ENCODE data around the gene RIOK3. TPM values are rescaled to one million over a fixed set of nuclear protein-coding genes. Genes with fewer than 3 reads are reported as not detected.

RIOK3 gene
- total RNA-seq, 1 experiment from 2014 or later = 42.5 TPM

- no TSS peak for BruUV-seq (replicated peaks)
- Histone ChIP-seq H4K20me1 (ENCODE audit: insufficient read depth) (no peaks in the 10 kb centered on the region), H3K4me1 (ENCODE audit: control insufficient read depth in 1 of 2, insufficient read depth in 2 of 2, low read length in 2 of 2) (no peaks in the 10 kb centered on the region), H3K9me2 (ENCODE audit: insufficient read depth) (no peaks in the 10 kb centered on the region), H3K79me2 (ENCODE audit: insufficient read depth, low read length) (peaks cover 9% of the 10 kb centered on the region), H3K4me2 (ENCODE audit: low read length) (no peak overlapping the region), H3K27me3 (ENCODE audit: insufficient read depth, low read length) (no peaks in the 10 kb centered on the region), H3K36me3 (ENCODE audit: control insufficient read depth in 1 of 2, insufficient read depth in 2 of 2, low read length in 2 of 2) (peaks cover 34 to 62% of the 10 kb centered on the region in 2 experiments), H3K9ac (ENCODE audit: low read length) (no peak overlapping the region), H3K9me3 (ENCODE audit: control insufficient read depth in 1 of 2, insufficient read depth in 1 of 2, low read depth in 1 of 2, low read length in 2 of 2) (no peaks in the 10 kb centered on the region), H3K4me3 (replicated peaks in 1 of 2; ENCODE audit: low read depth in 1 of 2, low read length in 2 of 2) (no peak overlapping the region), H3K27ac (ENCODE audit: low read depth, low read length) (no peak overlapping the region), H2AFZ (ENCODE audit: low read depth, low read length, poor library complexity, severe bottlenecking) (no peak overlapping the region)
- intact Hi-C loops (cut with micrococcal nuclease) = no loop called here
- DNase-seq (ENCODE audit: low read depth, low spot score) (no peak), ATAC-seq (no peak)
- POLR2A ChIA-PET = no interaction called here
- CTCF ChIA-PET = no interaction called here
- TF ChIP-seq CEBPB (IDR thresholded peaks at IDR 0.05; ENCODE audit: low read depth) = no peak
- RAD21 ChIA-PET (ENCODE audit: low non-redundant PET in 1 of 2, low total read pairs in 2 of 2, uncharacterized antibody in 2 of 2, unreplicated experiment in 2 of 2) = no interaction called here
Measured at GRCh38 chr18:23468753-23469459, 15.8 kb downstream of the RIOK3 start.

GRCh38 chr18:23470620-23471387 is 17.7 kb downstream of the RIOK3 start:
- Histone ChIP-seq H3K9ac (ENCODE audit: low read length) (no peak overlapping the region), H3K79me2 (ENCODE audit: insufficient read depth, low read length) (0 out of 2 replicates have a peak, but pooled peaks cover 3% of the 10 kb centered on the region), H2AFZ (ENCODE audit: low read depth, low read length, poor library complexity, severe bottlenecking) (no peak overlapping the region), H3K4me2 (ENCODE audit: low read length) (no peak overlapping the region), H3K4me3 (replicated peaks in 1 of 2; ENCODE audit: low read depth in 1 of 2, low read length in 2 of 2) (no peak overlapping the region), H3K36me3 (ENCODE audit: control insufficient read depth in 1 of 2, insufficient read depth in 2 of 2, low read length in 2 of 2) (peaks cover 36 to 67% of the 10 kb centered on the region in 2 experiments), H3K9me2 (ENCODE audit: insufficient read depth) (no peaks in the 10 kb centered on the region), H4K20me1 (ENCODE audit: insufficient read depth) (no peaks in the 10 kb centered on the region), H3K27ac (ENCODE audit: low read depth, low read length) (no peak overlapping the region), H3K4me1 (ENCODE audit: control insufficient read depth in 1 of 2, insufficient read depth in 2 of 2, low read length in 2 of 2) (no peaks in the 10 kb centered on the region), H3K27me3 (ENCODE audit: insufficient read depth, low read length) (no peaks in the 10 kb centered on the region), H3K9me3 (ENCODE audit: control insufficient read depth in 1 of 2, insufficient read depth in 1 of 2, low read depth in 1 of 2, low read length in 2 of 2) (no peaks in the 10 kb centered on the region)
- TF ChIP-seq JUND (IDR thresholded peaks at IDR 0.05) (no peak), REST (IDR thresholded peaks at IDR 0.05; ENCODE audit: low read depth) (no peak), FOSL1 (IDR thresholded peaks at IDR 0.05; ENCODE audit: low read depth) (no peak), RAD21 (IDR thresholded peaks at IDR 0.05; ENCODE audit: low read depth) (no peak), EGR1 (IDR thresholded peaks at IDR 0.05; ENCODE audit: low read depth) (no peak), EZH2phosphoT487 (IDR thresholded peaks at IDR 0.05; ENCODE audit: borderline replicate concordance) (no peak), POLR2A (IDR thresholded peaks at IDR 0.05; ENCODE audit: borderline replicate concordance, extremely low read depth, insufficient read depth, insufficient read length) (no peak), SP1 (IDR thresholded peaks at IDR 0.05; ENCODE audit: low read depth) (no peak), CBX3 (IDR thresholded peaks at IDR 0.05; ENCODE audit: low read depth) (no peak), POLR2AphosphoS5 (IDR thresholded peaks at IDR 0.05; ENCODE audit: low read depth, low read length) (no peak), ZFX (IDR thresholded peaks at IDR 0.05) (no peak)
- TF ChIP-seq, protein P1, sequence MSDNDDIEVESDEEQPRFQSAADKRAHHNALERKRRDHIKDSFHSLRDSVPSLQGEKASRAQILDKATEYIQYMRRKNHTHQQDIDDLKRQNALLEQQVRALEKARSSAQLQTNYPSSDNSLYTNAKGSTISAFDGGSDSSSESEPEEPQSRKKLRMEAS (IDR thresholded peaks at IDR 0.05) = no peak
- TF ChIP-seq, protein P2, sequence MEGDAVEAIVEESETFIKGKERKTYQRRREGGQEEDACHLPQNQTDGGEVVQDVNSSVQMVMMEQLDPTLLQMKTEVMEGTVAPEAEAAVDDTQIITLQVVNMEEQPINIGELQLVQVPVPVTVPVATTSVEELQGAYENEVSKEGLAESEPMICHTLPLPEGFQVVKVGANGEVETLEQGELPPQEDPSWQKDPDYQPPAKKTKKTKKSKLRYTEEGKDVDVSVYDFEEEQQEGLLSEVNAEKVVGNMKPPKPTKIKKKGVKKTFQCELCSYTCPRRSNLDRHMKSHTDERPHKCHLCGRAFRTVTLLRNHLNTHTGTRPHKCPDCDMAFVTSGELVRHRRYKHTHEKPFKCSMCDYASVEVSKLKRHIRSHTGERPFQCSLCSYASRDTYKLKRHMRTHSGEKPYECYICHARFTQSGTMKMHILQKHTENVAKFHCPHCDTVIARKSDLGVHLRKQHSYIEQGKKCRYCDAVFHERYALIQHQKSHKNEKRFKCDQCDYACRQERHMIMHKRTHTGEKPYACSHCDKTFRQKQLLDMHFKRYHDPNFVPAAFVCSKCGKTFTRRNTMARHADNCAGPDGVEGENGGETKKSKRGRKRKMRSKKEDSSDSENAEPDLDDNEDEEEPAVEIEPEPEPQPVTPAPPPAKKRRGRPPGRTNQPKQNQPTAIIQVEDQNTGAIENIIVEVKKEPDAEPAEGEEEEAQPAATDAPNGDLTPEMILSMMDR (IDR thresholded peaks at IDR 0.05 in 2 of 3, conservative IDR thresholded peaks at IDR 0.05 in 1 of 3; ENCODE audit: borderline replicate concordance in 1 of 3, insufficient read depth in 1 of 3, low read depth in 2 of 3, low read length in 2 of 3) = no peak
- RAD21 ChIA-PET (ENCODE audit: low non-redundant PET in 1 of 2, low total read pairs in 2 of 2, uncharacterized antibody in 2 of 2, unreplicated experiment in 2 of 2) = no interaction called here
- ATAC-seq = no peak
- CTCF ChIA-PET = interaction anchor here (1.2 kb wide), 1 partner anchor 28 kb away, joined by 3 read pairs; no protein-coding TSS in a partner anchor
- intact Hi-C loops (cut with micrococcal nuclease) = no loop called here
- BruUV-seq (replicated peaks) = no TSS peak
- POLR2A ChIA-PET = no interaction called here
- no peak for DNase-seq (ENCODE audit: low read depth, low spot score)

Measured in HCT116 (cell line).